Pancreas (tissue), 10 donors: ENCODE results near the gene GRIP2. TPM values are rescaled to one million over a fixed set of nuclear protein-coding genes. Genes with fewer than 3 reads are reported as not detected.

ENCODE experiments used
- ATAC-seq, 4 donors: fragments of 200-7000 bp; cut with Tn5 transposase; one replicate each; pipeline versions ENCODE4 v1.8.0 to v1.9.1; 2020; ENCODE audit warnings: mild to moderate bottlenecking in 4 of 4, moderate library complexity in 4 of 4
- DNase-seq, 6 donors: peaks; one replicate each; pipeline ENCODE4 v3.0.0-alpha.2; 2020
- FAIRE-seq: peaks from 2 replicates; lab custom pipeline; 2012; peaks lifted over from hg19 to GRCh38; lab: Jason Lieb, UNC
- H3K27ac ChIP-seq, 4 donors: fragments of 200-600 bp; sonication (generic); 1 replicate in 3 of 4; 2 replicates in 1 of 4; pipeline versions ENCODE4 v1.5.0 to v1.8.0; 2020
- H3K27me3 ChIP-seq, 4 donors: fragments of 200-600 bp; one replicate each; pipeline ENCODE4 v1.8.0; 2021
- H3K36me3 ChIP-seq, 3 donors: fragments of 200-600 bp; sonication (generic) in 1 of 3; one replicate each; pipeline versions ENCODE4 v1.5.0 to v1.8.0; 2020 to 2021
- H3K4me1 ChIP-seq, 3 donors: fragments of 200-600 bp; one replicate each; pipeline ENCODE4 v1.8.0; 2021
- H3K4me3 ChIP-seq, 4 donors: fragments of 200-600 bp; sonication (generic) in 2 of 4; one replicate each; pipeline versions ENCODE4 v1.5.0 to v1.8.0; 2020 to 2021
- H3K9me3 ChIP-seq, 4 donors: fragments of 200-600 bp; one replicate each; pipeline ENCODE4 v1.8.0; 2021
- CTCF ChIP-seq, 4 donors: fragments of 200-600 bp; sonication (generic) in 3 of 4; IDR thresholded peaks; one replicate each; pipeline versions ENCODE4 v1.5.0 to v1.8.0; 2021; ENCODE audit warnings: antibody characterized with exemption in 4 of 4
- WGBS, 2 donors: extraction: QIAGEN DNeasy Blood & Tissue Kit; methylation state at CpG; one replicate each; pipeline ENCODE4 v1.1.7; 2013; 5-methylcytosine and 5-hydroxymethylcytosine counted together
- intact Hi-C, 3 donors: fragments of 100-400 bp; cut with DNase I; formaldehyde crosslinking; loops; one replicate each; pipeline versions ENCODE4 v1.11.1 to v1.14.2; 2022
- polyA plus RNA-seq, 2 donors: library from polyadenylated mRNA; stranded (reverse); fragments of 200-250 nt; gene quantifications; one replicate each; pipeline ENCODE4 v1.2.3, GENCODE V29; 2013
- total RNA-seq, 6 donors: library from RNA; stranded (reverse); fragmentation: NEBNext Ultra II Directional in 4 of 6; extraction: Animal tissue kit (Norgen Biotek cat#: 25700) in 4 of 6; gene quantifications; one replicate each; pipeline versions ENCODE4 v1.2.1 to v1.2.4, GENCODE V29; 2021 to 2023
- donor health status: healthy with polysubstance abuse.
- donor health status: DM: no; HTN: no; CAD: no; lungs with moderate emphysema.
- donor health status: DM: no; HTN: no; CAD: no.
- donor health status: control.
- donor health status: control.
- donor health status: Bipolar disorder and iron deficiency.
- donor health status: DM: yes; HTN: yes; CAD: no.
- donor health status: DM: no; HTN: no; CAD: no.
- donor health status: DM: no; HTN: no; CAD: no.
- donor health status: DM: yes; HTN: yes; CAD: no.

Gene GRIP2
- total and polyA plus RNA-seq, 8 donors = 0.16 to 0.94 (median 0.35) TPM

GRCh38 chr3:14562121-14562890, 22.2 kb upstream of the GRIP2 start:
- H3K27me3 ChIP-seq = no peaks in the 10 kb centered on the region
- DNase-seq (no peak), FAIRE-seq (no peak), ATAC-seq (no peak)
- no peaks in the 10 kb centered on the region for H3K9me3 ChIP-seq
- no peak overlapping the region for H3K27ac ChIP-seq
- WGBS, 2 donors = 82 to 86% methylated on average over 14 of the region's 14 CpGs
- intact Hi-C loops = no loop called here
- no peak for TF ChIP-seq CTCF (IDR thresholded peaks at IDR 0.05)
- H3K36me3 ChIP-seq = no peaks in the 10 kb centered on the region
- H3K4me1 ChIP-seq = no peaks in the 10 kb centered on the region
- no peak overlapping the region for H3K4me3 ChIP-seq

DNA sequence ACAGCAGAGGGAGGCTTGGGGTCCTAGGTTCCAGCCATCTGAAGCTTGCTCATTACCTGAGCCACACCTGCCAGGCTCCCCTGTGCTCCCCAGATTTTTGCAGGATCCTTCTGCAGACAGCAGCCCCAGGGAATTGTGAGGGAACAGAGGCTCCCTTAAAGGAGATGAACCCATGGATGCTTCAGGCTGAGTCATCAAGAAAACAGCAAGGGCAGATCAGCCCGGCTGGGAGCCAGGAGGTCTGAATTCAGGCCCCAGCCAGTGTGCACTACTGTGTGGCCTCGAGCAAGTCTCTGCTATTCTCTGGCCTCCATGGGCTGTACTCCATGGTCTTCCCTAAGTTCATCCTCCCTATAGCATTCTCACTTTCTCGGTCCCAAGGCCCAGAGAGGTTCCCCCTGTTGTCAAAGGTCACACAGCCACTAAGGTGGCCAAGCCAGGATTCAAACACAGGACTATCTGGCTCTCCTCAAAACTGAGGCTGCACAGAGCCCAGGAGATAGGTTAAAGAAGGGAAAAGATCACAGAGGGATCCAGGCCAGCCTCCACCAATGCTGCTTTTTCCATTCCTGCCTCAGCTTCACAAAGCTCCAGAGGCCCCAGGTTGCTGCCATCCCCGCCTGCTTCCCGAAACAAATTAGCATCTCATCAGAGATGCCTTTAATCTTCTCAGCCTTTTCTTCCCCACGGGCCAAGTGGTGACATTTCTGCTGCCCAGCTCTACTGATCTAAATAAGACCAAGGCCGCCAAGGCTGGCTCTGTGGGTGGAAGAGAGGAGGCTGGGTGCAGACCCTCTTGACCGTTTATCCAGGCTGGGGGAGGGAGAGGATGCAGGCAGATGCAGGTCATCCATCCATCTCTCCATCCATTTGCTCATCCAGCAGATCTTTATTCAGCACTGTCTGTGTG, 21.2 kb upstream of the GRIP2 start:
- no peaks in the 10 kb centered on the region for H3K27me3 ChIP-seq
- no peak overlapping the region for H3K27ac ChIP-seq
- DNase-seq (no peak), ATAC-seq (no peak), FAIRE-seq (no peak)
- H3K36me3 ChIP-seq = no peaks in the 10 kb centered on the region
- WGBS, 2 donors = 71 to 83% methylated on average over 8 of the region's 8 CpGs
- no peak overlapping the region for H3K4me3 ChIP-seq
- H3K9me3 ChIP-seq = no peaks in the 10 kb centered on the region
- no peaks in the 10 kb centered on the region for H3K4me1 ChIP-seq
- no peak for TF ChIP-seq CTCF (IDR thresholded peaks at IDR 0.05)
- intact Hi-C loops = no loop called here

GRCh38 chr3:14560110-14560509, 20.0 kb upstream of the GRIP2 start:
- 71 to 75% methylated on average over 4 of the region's 4 CpGs for WGBS, 2 donors
- TF ChIP-seq CTCF (IDR thresholded peaks at IDR 0.05) = no peak
- Histone ChIP-seq H3K27me3 (no peaks in the 10 kb centered on the region), H3K4me1 (no peaks in the 10 kb centered on the region), H3K27ac (no peak overlapping the region), H3K36me3 (no peaks in the 10 kb centered on the region), H3K9me3 (no peaks in the 10 kb centered on the region), H3K4me3 (no peak overlapping the region)
- ATAC-seq (no peak), DNase-seq (no peak), FAIRE-seq (no peak)
- intact Hi-C loops = no loop called here

DNA sequence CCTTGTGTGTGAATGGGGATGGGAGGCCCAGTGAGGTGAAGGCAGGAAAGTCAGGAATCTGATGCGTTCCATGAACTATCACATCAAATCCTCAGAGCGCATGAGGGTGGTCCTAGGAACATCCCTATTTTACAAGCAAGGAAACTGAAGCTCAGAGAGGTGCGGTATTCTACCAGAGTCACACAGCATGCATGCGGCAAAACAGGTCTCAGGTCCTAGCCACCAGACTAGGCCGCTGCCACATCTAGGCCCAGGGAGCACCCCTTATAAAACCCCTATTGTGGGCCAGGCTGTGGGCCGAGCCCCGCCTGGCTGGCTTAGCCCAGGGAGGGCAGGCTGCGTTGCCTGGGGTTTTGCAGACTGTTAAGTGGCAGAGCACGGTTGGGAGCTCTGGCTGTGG, 17.9 kb upstream of the GRIP2 start:
- no peaks in the 10 kb centered on the region for H3K36me3 ChIP-seq
- H3K27me3 ChIP-seq = no peaks in the 10 kb centered on the region
- no peak for DNase-seq
- no peak for TF ChIP-seq CTCF (IDR thresholded peaks at IDR 0.05)
- no peak for FAIRE-seq
- WGBS, 2 donors = 92 to 96% methylated on average over 9 of the region's 9 CpGs
- intact Hi-C loops = no loop called here
- H3K4me1 ChIP-seq = no peaks in the 10 kb centered on the region
- H3K4me3 ChIP-seq = no peak overlapping the region
- no peaks in the 10 kb centered on the region for H3K9me3 ChIP-seq
- ATAC-seq = no peak
- H3K27ac ChIP-seq = no peak overlapping the region
